Colonic mucosa (tissue), 4 donors: ENCODE data around the gene PDHX. TPM values are rescaled to one million over a fixed set of nuclear protein-coding genes. Genes with fewer than 3 reads are reported as not detected.

Experiments used
- DNase-seq: peaks from one replicate; pipeline ENCODE4 v3.0.0-alpha.2; 2020
- H3K27ac ChIP-seq: fragments of 200-600 bp; one replicate; pipeline ENCODE4 v1.8.0; 2021
- H3K27me3 ChIP-seq: fragments of 200-600 bp; one replicate; pipeline ENCODE4 v1.8.0; 2021
- H3K36me3 ChIP-seq: fragments of 200-600 bp; one replicate; pipeline ENCODE4 v1.8.0; 2021
- H3K4me1 ChIP-seq: fragments of 200-600 bp; one replicate; pipeline ENCODE4 v1.8.0; 2021; ENCODE audit warnings: mild to moderate bottlenecking
- H3K4me3 ChIP-seq: fragments of 200-600 bp; one replicate; pipeline ENCODE4 v1.8.0; 2021
- H3K9ac ChIP-seq, 2 donors: one replicate each; pipeline ENCODE4 v1.7.0; 2013; ENCODE audit warnings: control low read depth in 2 of 2, low read depth in 2 of 2, low read length in 2 of 2
- H3K9me3 ChIP-seq: fragments of 200-600 bp; one replicate; pipeline ENCODE4 v1.8.0; 2021
- intact Hi-C: fragments of 100-400 bp; cut with DNase I; formaldehyde crosslinking; loops from one replicate; pipeline ENCODE4 v1.14.1; 2022
- total RNA-seq, 2 donors: library from RNA; stranded (reverse); fragmentation: NEBNext Ultra II Directional in 1 of 2; extraction: Animal tissue kit (Norgen Biotek cat#: 25700) in 1 of 2; gene quantifications; one replicate each; pipeline ENCODE4 v1.2.1, GENCODE V29; 2021
- TF ChIP-seq, protein P1 (sequence below): fragments of 200-600 bp; IDR thresholded peaks from one replicate; pipeline ENCODE4 v1.8.0; 2022; ENCODE audit warnings: antibody characterized with exemption, mild to moderate bottlenecking
- donor health status: healthy.
- donor health status: DM: no; HTN: no; CAD: no.
- donor health status: DM: no; HTN: no; CAD: no.

PDHX gene
- 10 to 100 TPM; 55.2 to 57.2 TPM for total RNA-seq

DNA sequence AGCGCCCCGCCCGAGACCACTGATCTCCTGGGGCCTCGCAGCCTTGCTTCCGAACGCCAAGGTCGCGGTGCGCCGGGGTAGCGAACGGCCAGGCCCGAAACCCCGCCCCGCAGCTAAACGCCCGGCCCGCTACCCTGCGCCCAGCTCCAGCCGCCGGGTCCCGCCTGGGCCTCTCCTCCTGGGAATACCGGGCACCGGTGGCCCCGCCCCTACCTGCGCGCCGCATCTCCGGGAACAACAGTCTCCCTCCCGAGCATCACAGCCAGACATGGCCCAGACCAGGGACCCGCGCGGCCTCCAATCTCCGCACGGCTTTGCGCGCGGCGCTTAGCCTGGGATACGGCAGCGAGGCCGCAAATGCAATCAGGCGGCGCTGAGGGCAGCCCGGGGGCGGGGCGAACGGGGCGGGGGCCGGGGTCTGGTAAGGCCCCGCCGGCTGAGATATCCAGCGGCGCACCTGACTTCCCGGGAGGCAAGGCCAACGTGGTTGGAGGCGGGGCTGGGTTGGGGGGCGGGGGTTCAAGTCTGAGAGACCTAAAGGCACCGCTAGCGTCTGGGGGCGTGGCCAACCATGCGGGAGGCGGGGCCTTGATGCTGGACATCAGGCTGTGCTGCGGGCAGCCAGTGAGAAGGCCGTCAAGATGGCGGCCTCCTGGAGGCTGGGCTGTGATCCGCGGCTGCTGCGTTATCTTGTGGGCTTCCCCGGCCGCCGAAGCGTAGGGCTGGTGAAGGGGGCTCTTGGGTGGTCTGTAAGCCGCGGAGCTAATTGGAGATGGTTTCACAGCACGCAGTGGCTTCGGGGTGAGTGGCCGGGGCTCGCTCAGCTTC, at the start of gene PDHX, which contains the start of gene APIP:
TSS of gene PDHX (plus strand) at position 604 of the 828 bp plus-strand sequence. CDS start at position 642, 38 bp downstream.
TSS of gene APIP (minus strand) at position 365 of the 828 bp plus-strand sequence. CDS start at position 270, 95 bp downstream.
- intact Hi-C loops, result no loop called here
- H3K36me3 ChIP-seq, result no peaks in the 10 kb centered on the region
- H3K9ac ChIP-seq, result peak within 1 kb of the TSS; percentile 98
- peaks cover 5% of the 10 kb centered on the region for H3K4me1 ChIP-seq
- H3K4me3 ChIP-seq, result peak within 1 kb of the TSS; percentile 90
- peak within 1 kb of the TSS; percentile 97 for H3K27ac ChIP-seq
- peak; percentile 100 for DNase-seq
- no peaks in the 10 kb centered on the region for H3K27me3 ChIP-seq
- no peaks in the 10 kb centered on the region for H3K9me3 ChIP-seq
- TF ChIP-seq, protein P1, sequence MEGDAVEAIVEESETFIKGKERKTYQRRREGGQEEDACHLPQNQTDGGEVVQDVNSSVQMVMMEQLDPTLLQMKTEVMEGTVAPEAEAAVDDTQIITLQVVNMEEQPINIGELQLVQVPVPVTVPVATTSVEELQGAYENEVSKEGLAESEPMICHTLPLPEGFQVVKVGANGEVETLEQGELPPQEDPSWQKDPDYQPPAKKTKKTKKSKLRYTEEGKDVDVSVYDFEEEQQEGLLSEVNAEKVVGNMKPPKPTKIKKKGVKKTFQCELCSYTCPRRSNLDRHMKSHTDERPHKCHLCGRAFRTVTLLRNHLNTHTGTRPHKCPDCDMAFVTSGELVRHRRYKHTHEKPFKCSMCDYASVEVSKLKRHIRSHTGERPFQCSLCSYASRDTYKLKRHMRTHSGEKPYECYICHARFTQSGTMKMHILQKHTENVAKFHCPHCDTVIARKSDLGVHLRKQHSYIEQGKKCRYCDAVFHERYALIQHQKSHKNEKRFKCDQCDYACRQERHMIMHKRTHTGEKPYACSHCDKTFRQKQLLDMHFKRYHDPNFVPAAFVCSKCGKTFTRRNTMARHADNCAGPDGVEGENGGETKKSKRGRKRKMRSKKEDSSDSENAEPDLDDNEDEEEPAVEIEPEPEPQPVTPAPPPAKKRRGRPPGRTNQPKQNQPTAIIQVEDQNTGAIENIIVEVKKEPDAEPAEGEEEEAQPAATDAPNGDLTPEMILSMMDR, result no peak

DNA sequence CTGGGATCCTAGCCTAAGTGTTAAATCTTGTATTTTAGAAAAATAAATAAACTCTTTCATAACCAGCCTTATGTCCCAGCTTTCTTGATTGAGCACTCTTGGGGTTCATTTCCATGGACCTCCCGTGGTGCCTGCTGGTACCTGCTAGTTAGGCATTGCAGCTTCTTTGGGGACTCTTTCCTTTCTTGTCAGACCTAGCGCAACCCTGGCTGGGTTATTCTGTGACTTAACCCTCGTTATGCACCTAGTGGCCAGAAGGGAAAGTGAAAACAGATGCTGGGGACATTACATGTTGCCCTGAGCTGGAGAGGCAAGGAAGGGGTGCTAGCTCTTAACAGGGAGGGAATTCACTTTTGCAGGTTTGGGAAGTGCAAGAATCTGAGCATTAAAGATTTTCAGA, 47.0 kb upstream of the PDHX start:
- intact Hi-C loops, result no loop called here
- no peaks in the 10 kb centered on the region for H3K36me3 ChIP-seq
- H3K4me3 ChIP-seq, result no peak overlapping the region
- no peaks in the 10 kb centered on the region for H3K27me3 ChIP-seq
- no peak for DNase-seq
- H3K9me3 ChIP-seq, result no peaks in the 10 kb centered on the region
- H3K27ac ChIP-seq, result no peak overlapping the region
- TF ChIP-seq, protein P1, result no peak
- H3K4me1 ChIP-seq, result no peaks in the 10 kb centered on the region
- H3K9ac ChIP-seq, result no peak overlapping the region

DNA sequence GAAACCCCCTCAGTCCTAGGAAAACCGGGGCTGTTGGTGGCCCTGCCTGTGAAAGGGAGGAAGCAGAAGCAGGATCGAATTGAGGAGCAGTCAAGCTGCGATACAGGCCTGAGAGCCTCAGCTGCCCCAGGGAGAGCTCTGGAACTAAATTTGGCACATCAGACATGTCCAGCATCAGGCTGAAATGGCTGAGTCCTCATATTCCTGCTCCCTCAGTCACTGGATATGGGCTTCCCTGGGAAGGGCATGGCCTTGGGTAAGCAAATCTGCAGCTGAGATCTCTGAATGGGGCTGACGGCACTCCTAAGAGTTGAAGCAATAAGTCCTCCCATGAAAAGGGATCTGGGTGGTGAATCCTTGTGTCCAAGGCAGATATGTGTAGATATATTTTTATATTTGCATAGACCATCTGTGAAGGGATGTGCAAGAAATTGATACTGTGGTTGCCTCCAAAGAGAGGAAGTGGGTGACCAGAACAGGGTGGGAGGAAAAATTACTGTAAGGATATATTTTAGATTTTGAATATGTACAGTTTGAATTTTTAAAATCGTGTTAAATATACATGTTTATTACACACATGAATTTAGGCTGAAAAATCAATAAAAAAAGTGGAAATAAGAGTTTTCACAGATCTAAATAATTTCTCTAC, 45.7 kb upstream of the PDHX start:
- H3K9me3 ChIP-seq, result no peaks in the 10 kb centered on the region
- DNase-seq, result no peak
- no peak overlapping the region for H3K9ac ChIP-seq
- TF ChIP-seq, protein P1, result no peak
- H3K36me3 ChIP-seq, result no peaks in the 10 kb centered on the region
- no peaks in the 10 kb centered on the region for H3K27me3 ChIP-seq
- intact Hi-C loops, result no loop called here
- H3K27ac ChIP-seq, result no peak overlapping the region
- no peak overlapping the region for H3K4me3 ChIP-seq
- no peaks in the 10 kb centered on the region for H3K4me1 ChIP-seq

DNA sequence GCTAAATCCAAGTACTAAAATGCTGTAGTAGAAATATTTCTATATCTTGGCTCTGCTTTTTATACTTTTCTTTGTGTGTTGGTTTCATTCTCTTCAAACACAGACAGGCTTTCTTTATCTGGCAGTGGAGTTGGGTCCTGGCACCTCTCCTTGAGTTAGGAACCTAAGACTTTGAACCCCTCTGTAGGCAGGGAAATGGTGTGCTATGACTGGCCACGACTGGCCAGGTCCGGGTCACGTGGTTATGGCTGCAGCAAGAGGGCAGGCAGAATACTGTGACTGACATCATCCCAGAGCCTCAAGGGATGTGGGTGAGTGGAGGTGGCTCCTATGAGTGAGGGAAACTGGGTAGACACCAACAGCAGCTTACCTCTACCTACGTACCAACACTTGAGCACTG, 42.2 kb upstream of the PDHX start:
- no peak overlapping the region for H3K4me3 ChIP-seq
- no peaks in the 10 kb centered on the region for H3K9me3 ChIP-seq
- no peak for DNase-seq
- H3K27me3 ChIP-seq, result no peaks in the 10 kb centered on the region
- TF ChIP-seq, protein P1, result no peak
- intact Hi-C loops, result no loop called here
- H3K9ac ChIP-seq, result no peak overlapping the region
- H3K36me3 ChIP-seq, result no peaks in the 10 kb centered on the region
- H3K4me1 ChIP-seq, result no peaks in the 10 kb centered on the region
- no peak overlapping the region for H3K27ac ChIP-seq

DNA sequence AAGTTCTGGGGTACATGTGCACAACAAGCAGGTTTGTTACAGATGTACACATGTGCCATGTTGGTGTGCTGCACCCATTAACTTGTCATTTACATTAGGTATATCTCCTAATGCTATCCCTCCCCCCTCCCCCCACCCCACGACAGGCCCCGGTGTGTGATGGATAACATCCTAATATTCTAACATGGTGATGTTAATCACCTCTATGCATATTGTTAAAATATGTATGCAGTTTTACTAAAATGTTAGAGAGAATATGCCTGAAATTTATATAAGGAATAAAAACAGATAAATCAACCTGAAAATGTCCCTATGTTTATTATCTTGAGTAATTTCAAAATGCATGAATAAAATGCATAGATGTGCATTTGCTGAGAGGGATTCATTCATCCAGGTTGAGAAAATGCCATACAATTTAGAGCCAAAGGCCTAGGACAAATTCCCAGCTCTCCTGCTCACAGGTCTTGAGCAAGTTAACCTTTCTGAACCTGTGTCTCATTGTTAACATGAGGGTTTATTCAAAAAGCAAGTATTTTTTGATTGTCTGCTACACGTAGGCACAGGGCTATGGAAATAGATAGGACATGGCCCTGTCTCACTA, 38.9 kb upstream of the PDHX start:
- H3K27me3 ChIP-seq, result no peaks in the 10 kb centered on the region
- TF ChIP-seq, protein P1, result no peak
- no peaks in the 10 kb centered on the region for H3K36me3 ChIP-seq
- no peak overlapping the region for H3K9ac ChIP-seq
- no peak overlapping the region for H3K27ac ChIP-seq
- no peaks in the 10 kb centered on the region for H3K9me3 ChIP-seq
- intact Hi-C loops, result no loop called here
- DNase-seq, result no peak
- no peak overlapping the region for H3K4me3 ChIP-seq
- H3K4me1 ChIP-seq, result no peaks in the 10 kb centered on the region
